ENCODE results near the gene TBC1D3B.
"Not testable (repeated sequence)": the region's sequence is repeated elsewhere in the genome, so short reads cannot be mapped to it uniquely, and the experiment has no call there.

The TBC1D3B gene

GRCh38 chr17:36197387-36197703 lies 20.9 kb upstream of the TBC1D3B start:
- H3K27ac ChIP-seq: no peak overlapping the region
- TF ChIP-seq CTCF (conservative IDR thresholded peaks at IDR 0.05) (no peak), ZFX (IDR thresholded peaks at IDR 0.05) (no peak)

GRCh38 chr17:36196131-36196486 lies 19.7 kb upstream of the TBC1D3B start:
- no peak overlapping the region for H3K27ac ChIP-seq
- no peak for TF ChIP-seq CTCF (conservative IDR thresholded peaks at IDR 0.05)
- no peak for TF ChIP-seq ZFX (IDR thresholded peaks at IDR 0.05)

DNA sequence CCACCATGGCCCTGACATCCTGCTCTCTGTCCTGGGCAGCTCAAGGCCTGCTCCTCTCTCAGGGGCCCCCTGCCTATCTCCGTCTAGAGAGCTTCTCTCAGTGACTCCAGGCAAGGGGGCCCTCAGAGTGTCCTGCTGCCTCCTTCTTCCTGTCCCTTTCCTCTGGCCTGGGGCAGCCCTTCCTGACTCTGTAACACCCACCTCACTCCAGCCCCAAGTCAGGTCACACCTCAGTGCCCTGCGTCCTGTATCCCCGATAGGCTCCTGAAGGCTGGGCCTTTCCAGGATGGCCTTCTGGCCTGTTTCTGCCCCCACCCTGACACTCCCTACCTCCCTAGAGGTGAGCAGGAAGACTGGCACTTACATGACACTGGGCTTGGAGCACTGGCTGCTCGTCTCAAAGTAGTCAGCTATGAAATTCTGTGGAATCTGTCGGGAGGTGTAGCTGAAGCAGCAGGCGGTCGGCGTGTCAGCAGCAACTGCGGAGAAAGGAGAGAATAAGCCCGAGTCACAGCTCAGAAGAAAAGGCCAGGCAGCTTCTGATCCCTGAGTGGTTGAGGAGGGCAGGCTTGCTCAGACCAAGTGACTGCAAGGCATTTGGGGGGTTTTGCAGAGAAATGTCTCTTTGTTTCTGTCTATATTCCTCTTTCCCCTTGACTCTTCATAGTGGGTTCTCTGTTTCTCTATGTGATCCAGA lies 19.1 kb upstream of the TBC1D3B start:
- no peak overlapping the region for H3K27ac ChIP-seq
- no peak for TF ChIP-seq CTCF (conservative IDR thresholded peaks at IDR 0.05)
- no peak for TF ChIP-seq ZFX (IDR thresholded peaks at IDR 0.05)

GRCh38 chr17:36194832-36195433 lies 18.5 kb upstream of the TBC1D3B start:
- not testable (repeated sequence) for H3K27ac ChIP-seq

DNA sequence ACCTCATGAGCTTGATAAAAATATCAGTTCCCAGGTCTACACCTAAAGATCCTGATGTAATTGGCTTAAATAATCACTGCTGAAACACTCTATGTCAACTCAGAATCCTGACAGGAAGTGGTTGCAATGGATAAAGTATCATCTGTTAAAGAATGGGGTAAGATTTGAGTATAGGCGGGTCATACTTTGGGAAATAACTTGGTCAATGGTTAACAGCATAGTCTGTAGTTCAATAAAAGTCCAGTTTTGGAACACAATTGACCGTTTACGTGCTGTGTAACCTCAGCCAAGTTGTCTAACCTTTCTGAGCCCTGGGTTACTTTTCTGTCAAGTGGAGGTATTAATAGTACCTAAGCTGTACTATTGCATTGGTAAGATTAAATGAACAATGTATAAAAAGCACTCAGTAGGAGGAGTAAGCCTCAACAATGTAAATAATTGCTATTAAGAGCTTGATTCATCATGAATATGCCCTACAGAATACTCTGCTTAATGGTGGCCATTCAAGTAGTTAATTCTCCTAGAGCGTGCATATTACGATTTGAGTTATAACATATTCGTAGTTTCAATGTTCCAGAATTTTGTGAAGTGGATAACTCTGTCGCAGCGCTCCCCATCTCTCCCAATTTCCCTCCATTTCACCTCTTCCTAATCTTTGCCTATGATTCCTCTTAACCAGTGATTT lies 17.9 kb upstream of the TBC1D3B start:
- not testable (repeated sequence) for H3K27ac ChIP-seq

DNA sequence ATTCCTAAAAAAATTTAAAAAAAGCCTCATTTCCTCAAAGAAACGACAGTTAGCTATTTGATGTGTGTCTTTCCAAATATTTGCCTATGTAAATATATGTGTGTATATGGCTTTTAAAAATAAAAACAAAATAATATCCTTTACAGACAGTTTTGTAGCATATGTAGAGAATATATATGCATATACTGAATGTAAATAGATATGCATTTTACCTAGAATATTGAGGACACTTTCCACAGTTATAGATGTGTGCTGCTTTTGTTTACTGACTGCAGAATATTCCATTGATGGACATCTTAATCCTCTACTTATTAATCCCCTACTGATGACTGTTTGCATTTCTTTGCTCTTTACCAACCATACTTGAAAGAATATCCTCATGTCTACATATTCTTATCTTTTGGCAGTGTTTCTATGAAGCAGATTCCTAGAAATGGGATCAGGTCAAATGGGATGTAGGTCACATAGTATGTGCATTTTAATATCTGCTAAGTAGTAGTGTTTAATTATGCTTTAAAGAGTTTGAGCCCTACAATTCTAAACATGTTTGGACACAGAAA lies 16.9 kb upstream of the TBC1D3B start:
- no peak overlapping the region for H3K27ac ChIP-seq
- TF ChIP-seq ZFX (IDR thresholded peaks at IDR 0.05) (no peak), CTCF (conservative IDR thresholded peaks at IDR 0.05) (no peak)

- not testable (repeated sequence) for H3K27ac ChIP-seq
These were observed 14.3 kb upstream of the TBC1D3B start for GRCh38 chr17:36190549-36191330.

DNA sequence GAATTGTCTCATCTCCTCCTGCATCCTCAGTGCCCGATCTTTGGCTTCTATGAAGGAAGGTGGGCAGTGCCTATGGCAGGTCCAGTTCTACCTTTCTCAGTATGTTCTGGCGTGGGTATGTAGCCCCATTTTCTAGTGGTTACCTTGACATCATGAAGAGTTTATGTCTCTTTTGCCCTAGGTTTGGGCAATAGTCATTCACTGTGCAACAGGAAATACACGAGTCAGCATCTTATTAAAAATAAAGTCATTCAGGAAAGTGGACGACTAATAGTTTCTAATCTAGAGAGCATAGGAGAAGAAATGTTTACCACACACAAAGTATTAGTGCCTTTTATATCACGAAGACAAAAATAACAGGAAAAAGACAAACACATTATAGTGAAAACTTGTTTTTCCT lies 13.6 kb upstream of the TBC1D3B start:
- not testable (repeated sequence) for H3K27ac ChIP-seq

DNA sequence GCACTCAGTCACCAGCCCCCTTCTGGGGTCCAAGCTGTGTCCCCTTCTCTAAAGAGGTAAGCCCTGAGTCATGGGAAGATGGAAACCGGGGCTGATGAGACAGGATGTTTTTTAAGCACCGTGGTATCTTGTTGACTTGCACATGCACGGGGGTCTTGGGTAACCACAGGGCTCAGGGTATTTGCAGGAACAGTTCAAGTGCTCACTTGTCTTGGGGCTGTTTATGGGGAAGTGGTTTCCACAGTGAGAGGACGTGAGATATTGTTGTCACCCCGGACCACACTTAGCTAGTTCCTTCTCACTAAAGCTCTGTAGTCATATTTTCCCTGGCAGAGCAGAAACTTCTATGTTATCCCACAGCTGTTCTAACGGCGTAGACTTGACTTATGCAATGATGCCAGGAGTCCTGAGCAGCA lies 12.5 kb upstream of the TBC1D3B start:
- TF ChIP-seq CTCF (conservative IDR thresholded peaks at IDR 0.05) (no peak), ZFX (IDR thresholded peaks at IDR 0.05) (no peak)
- H3K27ac ChIP-seq: no peak overlapping the region

DNA sequence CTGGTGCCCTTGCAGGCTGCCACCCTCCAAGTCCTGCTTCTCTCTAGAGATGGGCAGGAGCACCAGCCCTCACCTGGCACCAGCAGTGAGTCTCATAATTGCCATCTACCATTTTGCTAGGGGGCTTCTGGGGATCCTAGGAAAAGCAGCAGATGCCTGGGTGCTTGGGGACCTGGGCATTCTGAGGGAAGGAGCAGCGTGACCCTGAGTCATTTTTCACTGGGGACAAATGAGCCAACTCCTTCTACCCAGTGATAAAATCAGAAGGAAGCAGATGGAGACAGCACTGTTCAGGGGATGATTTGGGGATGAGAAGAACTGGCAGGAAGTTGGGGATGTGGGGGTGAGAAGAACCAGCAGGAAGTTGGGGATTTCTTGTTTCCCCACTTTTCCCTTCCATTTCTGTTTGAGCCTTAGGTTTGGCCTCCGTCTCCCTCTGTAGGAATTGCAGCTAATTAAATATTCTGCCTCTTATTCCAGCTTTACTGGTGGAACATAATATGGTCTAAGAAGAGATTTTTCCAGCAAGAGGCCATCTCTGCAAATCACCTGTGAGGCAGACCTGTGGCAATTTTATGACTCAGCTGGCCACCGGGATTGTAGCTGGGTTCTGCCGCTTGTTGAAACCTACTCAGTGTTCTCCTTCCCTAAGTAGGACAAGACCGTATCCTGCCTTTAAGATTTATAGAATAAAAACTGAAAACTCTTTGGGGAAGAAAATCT lies 11.7 kb upstream of the TBC1D3B start:
- H3K27ac ChIP-seq: not testable (repeated sequence)

DNA sequence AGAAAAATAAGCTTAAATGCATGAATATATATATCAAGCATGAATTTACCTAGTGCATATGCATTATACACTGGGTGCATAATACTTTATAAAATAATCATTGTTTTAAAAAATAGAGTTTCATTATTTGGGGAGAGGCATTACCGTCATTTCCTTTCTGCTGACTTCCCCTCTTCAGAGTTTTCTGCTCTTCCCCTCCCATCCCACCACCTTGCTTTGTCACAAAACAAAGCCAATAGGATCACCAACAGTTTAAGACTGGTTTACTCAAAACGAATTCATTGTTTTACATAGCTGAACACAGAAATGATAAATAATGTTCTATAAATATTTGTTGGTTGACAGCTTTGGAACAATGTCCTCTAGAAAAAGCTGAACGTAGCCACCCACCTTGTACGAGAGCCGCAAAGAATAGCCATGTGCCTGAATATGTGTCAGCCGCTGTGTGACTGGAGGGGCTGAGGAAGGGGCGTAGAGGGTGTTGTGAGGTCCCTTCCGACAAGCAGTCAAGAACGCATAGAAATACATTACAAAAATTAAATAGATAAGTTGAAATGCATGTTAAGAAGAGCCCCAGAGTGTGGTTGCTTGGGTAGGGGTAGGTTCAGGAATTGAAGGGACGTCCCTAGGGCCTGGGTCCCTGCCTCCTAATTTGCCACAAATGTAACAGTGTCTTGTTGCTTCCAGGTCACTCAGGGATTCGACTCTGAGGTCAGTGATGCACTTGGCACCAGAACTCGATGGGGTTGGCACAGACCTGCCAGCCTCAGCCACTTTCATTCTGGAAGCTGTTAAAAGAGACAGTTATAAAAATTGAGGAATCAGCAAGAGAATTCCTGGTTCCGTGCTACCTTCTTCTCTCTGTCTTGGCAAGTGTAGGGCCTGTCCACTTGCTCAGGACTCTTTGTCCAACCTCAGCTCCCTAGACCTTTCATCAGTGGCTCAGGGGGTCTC lies 10.7 kb upstream of the TBC1D3B start:
- not testable (repeated sequence) for H3K27ac ChIP-seq

Data from C4-2B (cell line).